GM12801 (cell line): ENCODE measurements around the gene ARHGDIB.

Source experiments
- TF ChIP-seq, protein P1 (sequence below): IDR thresholded peaks from one replicate; pipeline ENCODE4 v1.5.1; 2011; ENCODE audit warnings: control low read depth; ENCODE audit not compliant: insufficient read length; ENCODE audit errors: extremely low read depth

Gene ARHGDIB

GRCh38 chr12:14982562-14982961, 21.2 kb upstream of the ARHGDIB start:
- TF ChIP-seq, protein P1, sequence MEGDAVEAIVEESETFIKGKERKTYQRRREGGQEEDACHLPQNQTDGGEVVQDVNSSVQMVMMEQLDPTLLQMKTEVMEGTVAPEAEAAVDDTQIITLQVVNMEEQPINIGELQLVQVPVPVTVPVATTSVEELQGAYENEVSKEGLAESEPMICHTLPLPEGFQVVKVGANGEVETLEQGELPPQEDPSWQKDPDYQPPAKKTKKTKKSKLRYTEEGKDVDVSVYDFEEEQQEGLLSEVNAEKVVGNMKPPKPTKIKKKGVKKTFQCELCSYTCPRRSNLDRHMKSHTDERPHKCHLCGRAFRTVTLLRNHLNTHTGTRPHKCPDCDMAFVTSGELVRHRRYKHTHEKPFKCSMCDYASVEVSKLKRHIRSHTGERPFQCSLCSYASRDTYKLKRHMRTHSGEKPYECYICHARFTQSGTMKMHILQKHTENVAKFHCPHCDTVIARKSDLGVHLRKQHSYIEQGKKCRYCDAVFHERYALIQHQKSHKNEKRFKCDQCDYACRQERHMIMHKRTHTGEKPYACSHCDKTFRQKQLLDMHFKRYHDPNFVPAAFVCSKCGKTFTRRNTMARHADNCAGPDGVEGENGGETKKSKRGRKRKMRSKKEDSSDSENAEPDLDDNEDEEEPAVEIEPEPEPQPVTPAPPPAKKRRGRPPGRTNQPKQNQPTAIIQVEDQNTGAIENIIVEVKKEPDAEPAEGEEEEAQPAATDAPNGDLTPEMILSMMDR = no peak

GRCh38 chr12:14981049-14981448, 19.6 kb upstream of the ARHGDIB start:
- TF ChIP-seq, protein P1 = no peak

DNA sequence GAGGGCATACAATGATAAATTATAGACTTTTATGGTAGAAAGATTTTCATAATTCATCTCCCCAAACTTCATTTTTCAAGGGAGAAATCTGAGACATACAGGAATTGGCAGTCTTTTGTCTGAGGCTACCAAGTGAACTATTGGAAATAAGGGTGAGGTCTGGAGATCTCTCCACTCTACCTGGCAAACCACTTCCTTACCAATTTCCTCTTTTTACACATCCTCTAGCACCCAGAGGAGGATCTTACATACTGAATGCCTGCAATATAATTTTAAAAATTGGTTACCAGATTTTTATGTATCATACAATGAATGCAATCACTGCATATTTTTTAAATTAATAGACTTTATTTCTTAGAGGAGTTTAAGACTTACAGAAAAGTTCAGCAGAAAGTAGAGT, 18.1 kb upstream of the ARHGDIB start:
- TF ChIP-seq, protein P1 = no peak

DNA sequence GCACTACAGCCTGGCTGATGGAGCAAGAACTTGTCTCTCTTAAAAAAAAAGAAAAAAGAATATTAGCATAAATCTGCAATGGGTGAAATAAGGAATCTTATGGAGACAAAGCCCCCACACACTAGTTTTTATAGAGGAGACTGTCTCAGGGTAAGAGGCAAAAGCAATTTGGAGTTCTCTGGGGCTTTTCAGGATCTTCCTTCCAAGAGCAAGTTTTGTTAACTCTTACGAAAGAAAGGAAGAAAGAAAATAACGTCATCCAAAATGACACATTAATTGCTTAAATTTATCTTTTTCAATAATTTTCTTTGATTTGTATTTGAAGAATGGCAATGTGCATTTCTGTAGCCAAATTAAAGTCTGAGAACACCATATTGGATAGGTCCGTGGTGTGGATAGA, 15.3 kb upstream of the ARHGDIB start:
- TF ChIP-seq, protein P1 = no peak

- TF ChIP-seq, protein P1 = no peak
Measured at GRCh38 chr12:14975457-14975856, 14.1 kb upstream of the ARHGDIB start.

- TF ChIP-seq, protein P1 = no peak
Measured at GRCh38 chr12:14974633-14975032, 13.2 kb upstream of the ARHGDIB start.

DNA sequence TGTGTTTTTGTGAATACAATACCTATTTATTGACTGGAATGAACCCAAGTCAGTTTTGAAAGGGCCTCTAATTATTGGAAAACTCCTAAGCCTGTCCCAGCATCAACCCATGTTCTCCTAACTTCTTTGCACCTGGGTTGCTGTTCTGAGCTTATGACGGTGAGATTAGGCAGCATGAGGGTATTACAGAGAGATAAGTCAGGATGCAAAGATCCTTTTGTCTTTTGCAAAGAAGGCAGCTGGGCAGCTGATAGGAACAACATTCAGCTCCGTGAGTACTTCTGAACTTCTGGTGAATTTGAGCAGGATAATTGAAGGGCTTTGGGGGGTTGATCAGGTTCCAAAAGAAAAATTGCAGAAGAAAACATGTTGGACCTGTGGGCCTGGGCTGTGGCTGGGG, 11.4 kb upstream of the ARHGDIB start, which contains the start of gene PDE6H:
TSS of gene PDE6H (plus strand) at position 227 of the 400 bp plus-strand sequence. CDS start 4,971 bp downstream, outside the sequence.
- TF ChIP-seq, protein P1 = no peak

GRCh38 chr12:14970473-14970872, 9.1 kb upstream of the ARHGDIB start:
- TF ChIP-seq, protein P1 = no peak
